Peyer's patch (tissue), 4 donors: ENCODE measurements around the gene PITX2. TPM values are rescaled to one million over a fixed set of nuclear protein-coding genes. Genes with fewer than 3 reads are reported as not detected.

ENCODE experiments used
- DNase-seq, 3 donors: peaks; one replicate each; pipeline ENCODE4 v3.0.0-alpha.2; 2017 to 2019
- H3K27ac ChIP-seq, 4 donors: fragments of 200-600 bp; sonication (generic); one replicate each; pipeline ENCODE4 v1.5.1; 2016 to 2019
- H3K27me3 ChIP-seq, 2 donors: fragments of 200-600 bp; sonication (generic); one replicate each; pipeline ENCODE4 v1.5.1; 2019
- H3K36me3 ChIP-seq, 3 donors: fragments of 200-600 bp; sonication (generic); one replicate each; pipeline ENCODE4 v1.5.1; 2016 to 2019
- H3K4me1 ChIP-seq, 4 donors: fragments of 200-600 bp; sonication (generic); one replicate each; pipeline ENCODE4 v1.5.1; 2016 to 2019
- H3K4me3 ChIP-seq, 4 donors: fragments of 200-600 bp; sonication (generic); 1 replicate in 3 of 4; 2 replicates in 1 of 4; pipeline ENCODE4 v1.5.1; 2016 to 2019; ENCODE audit warnings: mild to moderate bottlenecking in 1 of 4
- H3K9me3 ChIP-seq, 4 donors: fragments of 200-600 bp; sonication (generic); one replicate each; pipeline ENCODE4 v1.5.1; 2016 to 2019; ENCODE audit warnings: mild to moderate bottlenecking in 1 of 4
- POLR2A ChIP-seq, 2 donors: fragments of 450-650 bp; IDR thresholded peaks; one replicate each; pipeline ENCODE4 v1.5.1; 2017; ENCODE audit warnings: antibody characterized with exemption in 2 of 2, mild to moderate bottlenecking in 2 of 2, moderate library complexity in 2 of 2
- total RNA-seq, 4 donors: library from RNA; depleted of rRNA; stranded (reverse); fragments of >200 nt; gene quantifications; one replicate each; pipeline ENCODE4 v1.1.0, GENCODE V29; 2016
- TF ChIP-seq, protein P1 (sequence below), 6 experiments: fragments of 450-650 bp in 4 of 6; fragments of 200-600 bp in 2 of 6; sonication (generic) in 1 of 6; IDR thresholded peaks; one replicate each; pipeline ENCODE4 v1.5.1; 2017 to 2019; ENCODE audit warnings: antibody characterized with exemption in 6 of 6, mild to moderate bottlenecking in 3 of 6, moderate library complexity in 1 of 6

Gene PITX2
- total RNA-seq, 4 donors from 2014 or later: 6.6 to 31.8 (median 24.6) TPM

DNA sequence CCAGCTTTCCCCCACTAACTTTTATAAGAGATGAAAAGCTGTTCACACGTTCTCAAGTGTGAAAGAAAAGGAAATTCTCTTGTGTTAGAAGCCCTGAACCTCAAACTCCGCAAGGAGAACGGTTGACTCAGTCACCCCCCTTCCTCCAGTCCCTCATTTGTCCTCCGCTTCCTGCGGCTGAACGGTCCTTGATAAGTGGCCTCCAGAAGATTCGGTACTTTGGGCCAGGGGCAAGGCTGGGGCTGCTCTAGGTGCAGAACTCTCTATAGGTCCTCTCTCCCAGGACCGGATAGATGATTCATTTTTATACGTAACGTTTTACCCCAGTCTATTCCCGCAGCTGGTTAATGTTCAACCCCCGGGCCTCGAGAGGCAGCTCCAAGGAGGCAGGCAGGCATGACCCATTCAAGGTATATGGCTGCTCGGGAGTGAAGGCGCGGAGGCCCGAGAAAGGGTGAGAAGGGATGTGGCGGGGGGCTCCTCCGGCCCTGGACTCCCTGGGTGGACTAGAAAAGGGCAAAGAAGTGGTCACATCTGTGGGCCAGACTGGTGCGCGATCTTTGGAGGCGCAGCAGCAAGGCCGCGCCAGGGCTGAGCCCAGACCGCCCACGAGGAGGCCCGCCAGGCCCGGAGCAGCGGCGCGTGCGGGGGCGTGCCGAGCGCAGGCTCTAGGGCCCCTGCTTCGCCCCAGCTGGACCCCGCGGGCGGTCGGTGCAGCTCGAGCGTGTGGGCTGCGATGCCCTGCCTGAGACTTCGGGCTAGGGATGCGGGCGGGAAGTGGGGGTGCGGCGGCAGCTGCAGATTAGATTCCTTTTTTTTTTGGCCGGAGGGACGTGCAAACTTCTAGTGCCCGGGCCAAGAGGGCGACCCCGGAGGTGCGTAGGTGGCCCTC is 11.7 kb downstream of the PITX2 start:
- peak in 2 of 3 donors; percentile 88 for DNase-seq

GRCh38 chr4:110610620-110610939 is 12.3 kb downstream of the PITX2 start:
- Histone ChIP-seq H3K36me3 (no peaks in the 10 kb centered on the region), H3K9me3 (no peaks in the 10 kb centered on the region), H3K4me3 (peak overlapping the region in 2 of 4 donors; percentile 47 to 57), H3K4me1 (peaks cover 0 to 17% (median 2%) of the 10 kb centered on the region in 4 donors), H3K27me3 (no peaks in the 10 kb centered on the region), H3K27ac (peak overlapping the region in 2 of 4 donors; percentile 51 to 76)
- TF ChIP-seq, protein P1, sequence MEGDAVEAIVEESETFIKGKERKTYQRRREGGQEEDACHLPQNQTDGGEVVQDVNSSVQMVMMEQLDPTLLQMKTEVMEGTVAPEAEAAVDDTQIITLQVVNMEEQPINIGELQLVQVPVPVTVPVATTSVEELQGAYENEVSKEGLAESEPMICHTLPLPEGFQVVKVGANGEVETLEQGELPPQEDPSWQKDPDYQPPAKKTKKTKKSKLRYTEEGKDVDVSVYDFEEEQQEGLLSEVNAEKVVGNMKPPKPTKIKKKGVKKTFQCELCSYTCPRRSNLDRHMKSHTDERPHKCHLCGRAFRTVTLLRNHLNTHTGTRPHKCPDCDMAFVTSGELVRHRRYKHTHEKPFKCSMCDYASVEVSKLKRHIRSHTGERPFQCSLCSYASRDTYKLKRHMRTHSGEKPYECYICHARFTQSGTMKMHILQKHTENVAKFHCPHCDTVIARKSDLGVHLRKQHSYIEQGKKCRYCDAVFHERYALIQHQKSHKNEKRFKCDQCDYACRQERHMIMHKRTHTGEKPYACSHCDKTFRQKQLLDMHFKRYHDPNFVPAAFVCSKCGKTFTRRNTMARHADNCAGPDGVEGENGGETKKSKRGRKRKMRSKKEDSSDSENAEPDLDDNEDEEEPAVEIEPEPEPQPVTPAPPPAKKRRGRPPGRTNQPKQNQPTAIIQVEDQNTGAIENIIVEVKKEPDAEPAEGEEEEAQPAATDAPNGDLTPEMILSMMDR (IDR thresholded peaks at IDR 0.05): no peak
- TF ChIP-seq POLR2A (IDR thresholded peaks at IDR 0.05): no peak
- no peak for DNase-seq

More for the DNA sequence above, 11.7 kb downstream of the PITX2 start:
- Histone ChIP-seq H3K4me1 (peaks cover 0 to 17% (median 2%) of the 10 kb centered on the region in 4 donors), H3K4me3 (peak overlapping the region in 2 of 4 donors; percentile 47 to 57), H3K9me3 (no peaks in the 10 kb centered on the region), H3K36me3 (no peaks in the 10 kb centered on the region), H3K27ac (peak overlapping the region in 2 of 4 donors; percentile 51 to 76), H3K27me3 (no peaks in the 10 kb centered on the region)
- TF ChIP-seq POLR2A (IDR thresholded peaks at IDR 0.05): peak; percentile 71 to 91
- TF ChIP-seq, protein P1 (IDR thresholded peaks at IDR 0.05): peak in 2 of 6 experiments; percentile 15 to 24

GRCh38 chr4:110609044-110609750 is 13.7 kb downstream of the PITX2 start:
- TF ChIP-seq POLR2A (IDR thresholded peaks at IDR 0.05): no peak
- TF ChIP-seq, protein P1 (IDR thresholded peaks at IDR 0.05): no peak
- Histone ChIP-seq H3K4me3 (no peak overlapping the region), H3K36me3 (no peaks in the 10 kb centered on the region), H3K27ac (no peak overlapping the region), H3K9me3 (no peaks in the 10 kb centered on the region), H3K4me1 (peaks cover 0 to 17% (median 2%) of the 10 kb centered on the region in 4 donors), H3K27me3 (no peaks in the 10 kb centered on the region)
- no peak for DNase-seq

GRCh38 chr4:110605077-110605476 is 17.8 kb downstream of the PITX2 start:
- DNase-seq: no peak
- no peak for TF ChIP-seq POLR2A (IDR thresholded peaks at IDR 0.05)
- TF ChIP-seq, protein P1 (IDR thresholded peaks at IDR 0.05): no peak
- no peaks in the 10 kb centered on the region for H3K36me3 ChIP-seq

GRCh38 chr4:110602061-110602460 is 20.8 kb downstream of the PITX2 start:
- Histone ChIP-seq H3K4me1 (peaks cover 0 to 6% (median 0%) of the 10 kb centered on the region in 4 donors), H3K4me3 (no peak overlapping the region), H3K27me3 (no peaks in the 10 kb centered on the region), H3K9me3 (no peaks in the 10 kb centered on the region), H3K27ac (no peak overlapping the region), H3K36me3 (no peaks in the 10 kb centered on the region)
- no peak for DNase-seq
- TF ChIP-seq, protein P1 (IDR thresholded peaks at IDR 0.05): no peak
- TF ChIP-seq POLR2A (IDR thresholded peaks at IDR 0.05): no peak

More at GRCh38 chr4:110605077-110605476, 17.8 kb downstream of the PITX2 start:
- no peak overlapping the region for H3K4me3 ChIP-seq
- H3K9me3 ChIP-seq: no peaks in the 10 kb centered on the region
- peak overlapping the region in 2 of 4 donors; percentile 23 to 43 for H3K27ac ChIP-seq
- H3K4me1 ChIP-seq: peaks cover 0 to 6% (median 0%) of the 10 kb centered on the region in 4 donors
- H3K27me3 ChIP-seq: no peaks in the 10 kb centered on the region
